ENCODE measurements around the gene MGAT4B. TPM values are rescaled to one million over a fixed set of nuclear protein-coding genes. Genes with fewer than 3 reads are reported as not detected.

The MGAT4B gene
- total RNA-seq, 2 donors from 2014 or later, result 165 to 177 TPM

DNA sequence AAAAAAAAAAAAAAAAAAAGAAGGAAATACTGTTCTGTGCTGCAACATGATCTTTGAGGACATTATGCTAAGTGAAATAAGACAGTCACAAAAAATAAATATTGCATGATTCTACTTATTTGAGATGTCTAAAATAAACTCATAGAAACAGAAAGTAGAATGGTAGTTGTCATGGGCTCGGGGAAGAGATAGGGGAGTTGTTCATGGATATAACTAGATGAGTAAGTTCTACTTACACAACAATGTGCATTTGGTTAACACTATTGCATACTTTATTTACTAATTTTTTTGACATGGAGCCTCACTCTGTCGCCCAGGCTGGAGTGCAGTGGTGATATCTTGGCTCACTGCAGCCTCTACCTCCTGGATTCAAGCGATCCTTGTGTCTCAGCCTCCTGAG, 58.9 kb downstream of the MGAT4B start:
- DNase-seq, result no peak
- 95 to 100% methylated on average over 2 of the region's 3 CpGs for whole genome bisulfite sequencing, 2 experiments (ENCODE audit: insufficient coverage in 1 of 2, insufficient read length in 1 of 2)
- Mint-ChIP-seq H3K4me1 (no peaks in the 10 kb centered on the region), H3K9me3 (no peaks in the 10 kb centered on the region), H3K27ac (no peak overlapping the region), H3K27me3 (ENCODE audit: insufficient read depth) (no peaks in the 10 kb centered on the region), H3K36me3 (ENCODE audit: low read depth) (peaks cover 39% of the 10 kb centered on the region), H3K4me3 (no peak overlapping the region)
- peaks cover 11% of the 10 kb centered on the region for H3K36me3 ChIP-seq (ENCODE audit: control insufficient read depth, insufficient read depth, low read length)
- TF ChIP-seq, protein P1, sequence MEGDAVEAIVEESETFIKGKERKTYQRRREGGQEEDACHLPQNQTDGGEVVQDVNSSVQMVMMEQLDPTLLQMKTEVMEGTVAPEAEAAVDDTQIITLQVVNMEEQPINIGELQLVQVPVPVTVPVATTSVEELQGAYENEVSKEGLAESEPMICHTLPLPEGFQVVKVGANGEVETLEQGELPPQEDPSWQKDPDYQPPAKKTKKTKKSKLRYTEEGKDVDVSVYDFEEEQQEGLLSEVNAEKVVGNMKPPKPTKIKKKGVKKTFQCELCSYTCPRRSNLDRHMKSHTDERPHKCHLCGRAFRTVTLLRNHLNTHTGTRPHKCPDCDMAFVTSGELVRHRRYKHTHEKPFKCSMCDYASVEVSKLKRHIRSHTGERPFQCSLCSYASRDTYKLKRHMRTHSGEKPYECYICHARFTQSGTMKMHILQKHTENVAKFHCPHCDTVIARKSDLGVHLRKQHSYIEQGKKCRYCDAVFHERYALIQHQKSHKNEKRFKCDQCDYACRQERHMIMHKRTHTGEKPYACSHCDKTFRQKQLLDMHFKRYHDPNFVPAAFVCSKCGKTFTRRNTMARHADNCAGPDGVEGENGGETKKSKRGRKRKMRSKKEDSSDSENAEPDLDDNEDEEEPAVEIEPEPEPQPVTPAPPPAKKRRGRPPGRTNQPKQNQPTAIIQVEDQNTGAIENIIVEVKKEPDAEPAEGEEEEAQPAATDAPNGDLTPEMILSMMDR (conservative IDR thresholded peaks at IDR 0.05), result no peak
- no peak overlapping the region for H3K27ac ChIP-seq (ENCODE audit: low read depth, low read length)
- H3K9ac ChIP-seq (ENCODE audit: extremely low read depth, low read length, poor library complexity, severe bottlenecking), result no peak overlapping the region
- H3K9me3 ChIP-seq (ENCODE audit: control insufficient read depth, low read length), result no peaks in the 10 kb centered on the region
- no peak overlapping the region for H3K4me3 ChIP-seq (ENCODE audit: low read length)
- H3K27me3 ChIP-seq (ENCODE audit: control insufficient read depth, insufficient read depth, low read length, poor library complexity, severe bottlenecking), result no peaks in the 10 kb centered on the region
- H3K4me1 ChIP-seq (ENCODE audit: control insufficient read depth, insufficient read depth, low read length), result no peaks in the 10 kb centered on the region

Small RNA genes lying within 50 kb of the gene (microRNA-seq; reads per million reads assigned to microRNA genes)
- gene MIR1229 (ENCODE audit: borderline microRNAs expressed), result 0.74 reads per million

Other genes with a start within 250 kb of the MGAT4B start
- gene HNRNPH1, start 183.2 kb downstream of the MGAT4B start, total RNA-seq, result 100 to 1,000 TPM; 801 to 885 TPM
- gene CBY3, start 125.8 kb downstream of the MGAT4B start, total RNA-seq, result not detected
- gene CANX, start 107.9 kb downstream of the MGAT4B start, total RNA-seq, result 100 to 1,000 TPM; 389 to 615 TPM
- 10 to 100 TPM; 38.9 to 41.4 TPM for gene MAML1, start 74.0 kb downstream of the MGAT4B start, total RNA-seq
- gene LTC4S, start 12.9 kb downstream of the MGAT4B start, total RNA-seq, result 1 to 10 TPM; 5.7 to 6.3 TPM
- 100 to 1,000 TPM; 134 to 172 TPM for gene SQSTM1, start 14.0 kb upstream of the MGAT4B start, total RNA-seq
- 10 to 100 TPM; 45.8 to 55.3 TPM for gene MRNIP, start 52.0 kb upstream of the MGAT4B start, total RNA-seq
- gene TBC1D9B, start 101.0 kb upstream of the MGAT4B start, total RNA-seq, result 100 to 1,000 TPM; 118 to 127 TPM